GM10248 (cell line): ENCODE results near the gene ABCB6.

Experiments used
- CTCF ChIA-PET: fragments of 300-600 bp; sonication (Branson Sonifier 250); formaldehyde crosslinking; extraction: SDS; loops from one replicate; lab custom pipeline; 2021; ENCODE audit warnings: antibody characterized with exemption; lab: Yijun Ruan, JAX
- POLR2A ChIA-PET: fragments of 350-650 bp; sonication (Branson Sonifier 250); formaldehyde crosslinking; extraction: SDS; loops from one replicate; lab custom pipeline; 2020; ENCODE audit warnings: antibody characterized with exemption; lab: Yijun Ruan, JAX
- DNase-seq: peaks from one replicate; pipeline ENCODE4 v3.0.0; 2012; ENCODE audit errors: extremely low spot score
- CTCF ChIP-seq: IDR thresholded peaks from 2 replicates; pipeline ENCODE4 v1.5.1; 2012; ENCODE audit warnings: mild to moderate bottlenecking, low read depth; ENCODE audit errors: extremely low read depth, missing control alignments, control extremely low read depth

Gene ABCB6

GRCh38 chr2:219216535-219216915, 2.2 kb downstream of the ABCB6 start:
- POLR2A ChIA-PET: interaction anchor here (0.6 to 1.2 kb wide), 4 partner anchors 7 to 381 kb away, joined by 3 to 12 read pairs (median 4); no protein-coding TSS in a partner anchor
- DNase-seq: no peak
- TF ChIP-seq CTCF: no peak
- CTCF ChIA-PET: interaction anchor here (1.2 to 2.1 kb wide), 4 partner anchors 14 to 78 kb away, joined by 3 to 9 read pairs (median 5); partner anchors contain the start of gene ANKZF1

GRCh38 chr2:219215871-219216534, 2.8 kb downstream of the ABCB6 start:
- TF ChIP-seq CTCF: no peak
- ChIA-PET CTCF (interaction anchor here (0.7 to 2.1 kb wide), 5 partner anchors 11 to 79 kb away, joined by 3 to 9 read pairs (median 5); partner anchors contain the start of gene ANKZF1), POLR2A (interaction anchor here (0.6 to 0.7 kb wide), 2 partner anchors 9 to 63 kb away, joined by 3 to 12 read pairs; no protein-coding TSS in a partner anchor)
- DNase-seq: no peak

- ChIA-PET POLR2A (interaction anchor here (0.6 kb wide), 1 partner anchor 18 kb away, joined by 3 read pairs; no protein-coding TSS in a partner anchor), CTCF (interaction anchor here (0.8 to 2.4 kb wide), 4 partner anchors 12 to 81 kb away, joined by 3 to 6 read pairs (median 6); no protein-coding TSS in a partner anchor)
- DNase-seq: no peak
- no peak for TF ChIP-seq CTCF
Measured at GRCh38 chr2:219214786-219215185, 4.0 kb downstream of the ABCB6 start.

GRCh38 chr2:219214141-219214540, 4.6 kb downstream of the ABCB6 start:
- ChIA-PET CTCF (interaction anchor here (0.8 to 2.4 kb wide), 4 partner anchors 11 to 81 kb away, joined by 3 to 6 read pairs (median 6); no protein-coding TSS in a partner anchor), POLR2A (no interaction called here)
- no peak for DNase-seq
- no peak for TF ChIP-seq CTCF

GRCh38 chr2:219213486-219214071, 5.2 kb downstream of the ABCB6 start:
- CTCF ChIA-PET: interaction anchor here (1.2 to 3.6 kb wide), 6 partner anchors 10 to 316 kb away, joined by 3 to 15 read pairs (median 6); no protein-coding TSS in a partner anchor
- no peak for DNase-seq

More at GRCh38 chr2:219213486-219214071, 5.2 kb downstream of the ABCB6 start:
- POLR2A ChIA-PET: interaction anchor here (0.5 kb wide), 1 partner anchor 39 kb away, joined by 4 read pairs; the partner anchor contains the start of gene TUBA4B
- TF ChIP-seq CTCF: no peak
